GM12878 (cell line): ENCODE data around the gene GRIP2. TPM values are rescaled to one million over a fixed set of nuclear protein-coding genes. Genes with fewer than 3 reads are reported as not detected.

Source experiments
- ATAC-seq: fragments of 200-7000 bp; cut with Tn5 transposase; 3 replicates; pipeline ENCODE4 v1.9.1; 2020; ENCODE audit warnings: mild to moderate bottlenecking, moderate library complexity
- BruUV-seq: library from RNA; stranded (reverse); fragments of 400-500 nt; replicated peaks from 2 replicates; lab custom pipeline; 2021; lab: Mats Ljungman, UMichigan
- CTCF ChIA-PET: fragments of 300-600 bp; sonication (Branson Sonifier 250); formaldehyde crosslinking; extraction: SDS; loops from one replicate; lab custom pipeline; 2021; ENCODE audit warnings: inconsistent platforms; lab: Yijun Ruan, JAX
- POLR2A ChIA-PET: fragments of 350-600 bp; formaldehyde crosslinking; extraction: SDS; loops from one replicate; lab custom pipeline; 2021; ENCODE audit warnings: inconsistent platforms; lab: Charles Lee
- RAD21 ChIA-PET: fragments of 300-600 bp; sonication (Branson Sonifier 250); formaldehyde crosslinking; loops from one replicate; lab custom pipeline; 2023; ENCODE audit warnings: antibody characterized with exemption; ENCODE audit not compliant: unreplicated experiment; lab: Charles Lee
- SMC1A ChIA-PET: fragments of 300-600 bp; sonication (Branson Sonifier 250); formaldehyde crosslinking; loops from one replicate; lab custom pipeline; 2023; ENCODE audit not compliant: unreplicated experiment, uncharacterized antibody; lab: Charles Lee
- DNase-seq: peaks from one replicate; pipeline ENCODE4 v3.0.0-alpha.2; 2011; ENCODE audit warnings: low read depth, low spot score
- FAIRE-seq: peaks from 3 replicates; lab custom pipeline; 2011; peaks lifted over from hg19 to GRCh38; lab: Jason Lieb, UNC
- H2AFZ ChIP-seq: 2 replicates; pipeline ENCODE4 v1.6.0; 2011; ENCODE audit warnings: low read depth, low read length, control low read depth; ENCODE audit not compliant: control insufficient read depth
- H3K27ac ChIP-seq: 2 replicates; pipeline ENCODE4 v1.5.1; 2011; ENCODE audit warnings: control low read depth; ENCODE audit not compliant: control insufficient read depth, insufficient read depth
- H3K27me3 ChIP-seq, 2 experiments: replicated peaks in 1 of 2; 2 replicates each; pipeline versions ENCODE4 v1.6.0 to v1.6.1; 2011; ENCODE audit warnings: low read length in 1 of 2; ENCODE audit not compliant: control insufficient read depth in 2 of 2, insufficient read depth in 2 of 2
- H3K36me3 ChIP-seq, 2 experiments: 2 replicates each; pipeline ENCODE4 v1.5.1; 2011; ENCODE audit warnings: low read length in 1 of 2; ENCODE audit not compliant: control insufficient read depth in 2 of 2, insufficient read depth in 2 of 2
- H3K4me1 ChIP-seq: 2 replicates; pipeline ENCODE4 v1.6.1; 2011; ENCODE audit warnings: mild to moderate bottlenecking, low read length, moderate library complexity, mixed read lengths; ENCODE audit not compliant: control insufficient read depth, insufficient read depth
- H3K4me2 ChIP-seq: 2 replicates; pipeline ENCODE4 v1.6.0; 2011; ENCODE audit warnings: control low read depth; ENCODE audit not compliant: control insufficient read depth, insufficient read depth
- H3K4me3 ChIP-seq: fragments of 200-600 bp; sonication (generic); 2 replicates; pipeline ENCODE4 v1.5.1; 2016
- H3K79me2 ChIP-seq: 2 replicates; pipeline ENCODE4 v1.6.0; 2011; ENCODE audit warnings: low read length; ENCODE audit not compliant: control insufficient read depth, insufficient read depth
- H3K9ac ChIP-seq: 2 replicates; pipeline ENCODE4 v1.8.0; 2011; ENCODE audit warnings: low read length, control low read depth, mixed read lengths; ENCODE audit not compliant: control insufficient read depth, insufficient read depth
- H3K9me3 ChIP-seq: replicated peaks from 3 replicates; pipeline ENCODE4 v1.5.1; 2011; ENCODE audit warnings: mild to moderate bottlenecking, low read length; ENCODE audit not compliant: control insufficient read depth, insufficient read depth
- H4K20me1 ChIP-seq: 2 replicates; pipeline ENCODE4 v1.6.0; 2011; ENCODE audit not compliant: control insufficient read depth, insufficient read depth
- BMI1 ChIP-seq: fragments of 450-650 bp; IDR thresholded peaks from 2 replicates; pipeline ENCODE4 v1.6.1; 2016; ENCODE audit warnings: mild to moderate bottlenecking, moderate library complexity, borderline replicate concordance
- BRCA1 ChIP-seq: IDR thresholded peaks from 2 replicates; pipeline ENCODE4 v1.6.1; 2011; ENCODE audit warnings: low read depth, low read length, improper control_type of control experiment
- CEBPZ ChIP-seq: fragments of 150-350 bp; IDR thresholded peaks from 2 replicates; pipeline ENCODE4 v1.6.1; 2016; ENCODE audit warnings: low read depth, low read length
- ETV6 ChIP-seq, 2 experiments: fragments of 450-650 bp in 1 of 2; IDR thresholded peaks in 1 of 2; conservative IDR thresholded peaks in 1 of 2; 2 replicates each; pipeline ENCODE4 v1.6.1; 2014; ENCODE audit warnings: antibody characterized with exemption in 1 of 2, borderline replicate concordance in 1 of 2, low read depth in 1 of 2, mild to moderate bottlenecking in 1 of 2, moderate library complexity in 1 of 2
- MEF2B ChIP-seq: fragments of 450-650 bp; IDR thresholded peaks from 2 replicates; pipeline ENCODE4 v1.6.1; 2018; ENCODE audit warnings: mild to moderate bottlenecking, moderate library complexity; ENCODE audit not compliant: partially characterized antibody, poor library complexity, severe bottlenecking
- MTA3 ChIP-seq: IDR thresholded peaks from 2 replicates; pipeline ENCODE4 v1.6.1; 2012; ENCODE audit warnings: low read length, inconsistent platforms, borderline replicate concordance
- NBN ChIP-seq: fragments of 450-650 bp; IDR thresholded peaks from 2 replicates; pipeline ENCODE4 v1.6.1; 2016
- POLR2AphosphoS2 ChIP-seq: IDR thresholded peaks from 2 replicates; pipeline ENCODE4 v1.6.1; 2011; ENCODE audit warnings: low read depth, mild to moderate bottlenecking, low read length, improper control_type of control experiment, moderate library complexity
- RB1 ChIP-seq: fragments of 450-650 bp; formaldehyde crosslinking; IDR thresholded peaks from 2 replicates; pipeline ENCODE4 v1.6.1; 2017; ENCODE audit warnings: mild to moderate bottlenecking, borderline replicate concordance
- RBBP5 ChIP-seq: fragments of 200-600 bp; sonication (generic); conservative IDR thresholded peaks from 2 replicates; pipeline ENCODE4 v1.6.1; 2016
- RUNX3 ChIP-seq: IDR thresholded peaks from 2 replicates; pipeline ENCODE4 v1.6.1; 2012; ENCODE audit warnings: low read length, inconsistent platforms
- SIX5 ChIP-seq: IDR thresholded peaks from 2 replicates; pipeline ENCODE4 v1.6.1; 2011; ENCODE audit warnings: mild to moderate bottlenecking, low read depth, low read length, moderate library complexity; ENCODE audit not compliant: severe bottlenecking
- SP1 ChIP-seq: IDR thresholded peaks from one replicate; pipeline ENCODE4 v1.6.1; 2011; ENCODE audit warnings: low read depth, low read length
- TAF1 ChIP-seq: IDR thresholded peaks from 2 replicates; pipeline ENCODE4 v1.6.1; 2011; ENCODE audit warnings: mild to moderate bottlenecking, low read depth, low read length, borderline replicate concordance
- WGBS: methylation state at CpG from one replicate; pipeline ENCODE4 v1.1.6; 2016; ENCODE audit warnings: low lambda C conversion rate; ENCODE audit not compliant: insufficient replicate concordance, insufficient coverage; ENCODE audit errors: missing lambda C conversion rate; 5-methylcytosine and 5-hydroxymethylcytosine counted together
- in situ Hi-C: fragments of 300-500 bp; cut with MboI; formaldehyde crosslinking; loops from 9 replicates; pipeline ENCODE4 v1.14.3; 2018; ENCODE audit warnings: mixed read lengths
- intact Hi-C: fragments of 100-400 bp; cut with micrococcal nuclease; formaldehyde crosslinking; loops from one replicate; pipeline ENCODE4 v1.14.2; 2022; ENCODE audit not compliant: unreplicated experiment
- polyA plus RNA-seq, 11 experiments: library from polyadenylated mRNA; depleted of rRNA in 4 of 11; unstranded in 6 of 11; stranded (reverse) in 5 of 11; fragments of >200 nt; fragmentation: Nextera tagmentation in 4 of 11; fragmentation: Illumina TruSeq in 1 of 11; extraction: Ambion mirVana in 4 of 11; extraction: Trizol in 1 of 11; gene quantifications; 1 replicate in 1 of 11; 2 replicates in 10 of 11; pipeline versions ENCODE4 v1.2.1 to v1.2.3, GENCODE V29; 2011 to 2016; ENCODE audit warnings: inconsistent platforms in 2 of 11, missing spikeins in 2 of 11, low read depth in 1 of 11
- total RNA-seq, 4 experiments: library from RNA; depleted of rRNA in 3 of 4; stranded (reverse); fragments of >200 nt in 3 of 4; fragmentation: Illumina TruSeq in 1 of 4; extraction: Trizol in 1 of 4; gene quantifications; 2 replicates each; pipeline versions ENCODE4 v1.2.1 to v1.2.3, GENCODE V29; 2013 to 2021

GRIP2 gene
- total and polyA plus RNA-seq, 10 of the 15 experiments (the other 5 are each of a cell fraction or from before 2014, with no cell fraction given): not detected

GRCh38 chr3:14583548-14584091, 43.5 kb upstream of the GRIP2 start:
- DNase-seq (no peak), FAIRE-seq (no peak), ATAC-seq (no peak)
- intact Hi-C loops: no loop called here
- no TSS peak for BruUV-seq
- CTCF ChIA-PET: no interaction called here
- no peaks in the 10 kb centered on the region for H3K36me3 ChIP-seq
- no peaks in the 10 kb centered on the region for H3K4me1 ChIP-seq
- H3K4me3 ChIP-seq: no peak overlapping the region
- POLR2A ChIA-PET: no interaction called here
- TF ChIP-seq RB1 (no peak), MTA3 (no peak), POLR2AphosphoS2 (no peak), BMI1 (no peak), ETV6 (conservative IDR thresholded peaks at IDR 0.05 in 1 of 2, IDR thresholded peaks at IDR 0.05 in 1 of 2; ENCODE audit: borderline replicate concordance in 1 of 2, low read depth in 1 of 2) (no peak), RBBP5 (no peak), TAF1 (no peak), CEBPZ (no peak), SIX5 (no peak), MEF2B (no peak), SP1 (no peak), BRCA1 (no peak), RUNX3 (no peak), NBN (no peak)
- H3K4me2 ChIP-seq: no peak overlapping the region
- H3K9ac ChIP-seq: no peak overlapping the region
- no peaks in the 10 kb centered on the region for H4K20me1 ChIP-seq
- WGBS: 36% methylated on average over 5 of the region's 5 CpGs
- SMC1A ChIA-PET: no interaction called here
- no peak overlapping the region for H2AFZ ChIP-seq
- in situ Hi-C loops: no loop called here
- peaks cover 1 to 6% of the 10 kb centered on the region in 2 experiments for H3K27me3 ChIP-seq
- H3K79me2 ChIP-seq: no peaks in the 10 kb centered on the region
- H3K9me3 ChIP-seq: no peaks in the 10 kb centered on the region
- RAD21 ChIA-PET: no interaction called here
- no peak overlapping the region for H3K27ac ChIP-seq
